Endothelial cell of umbilical vein (primary cell): Measurements from ENCODE around the gene GPS1. TPM values are rescaled to one million over a fixed set of nuclear protein-coding genes. Genes with fewer than 3 reads are reported as not detected.

ENCODE experiments used
- BruUV-seq: library from RNA; stranded (reverse); fragments of 400-500 nt; replicated peaks from 2 replicates; lab custom pipeline; 2021; lab: Mats Ljungman, UMichigan
- CTCF ChIA-PET: fragments of 300-600, 350-600 bp; sonication (Branson Sonifier 250); formaldehyde crosslinking; loops from one replicate; lab custom pipeline; 2021; ENCODE audit warnings: antibody characterized with exemption, inconsistent platforms; lab: Charles Lee
- POLR2A ChIA-PET: fragments of 300-600, 350-600 bp; sonication (Branson Sonifier 250); formaldehyde crosslinking; loops from one replicate; lab custom pipeline; 2021; ENCODE audit warnings: antibody characterized with exemption, inconsistent platforms; lab: Charles Lee
- DNase-seq: peaks from one replicate; pipeline ENCODE4 v3.0.0-alpha.2; 2011; ENCODE audit warnings: low read depth, low spot score
- FAIRE-seq: peaks from 2 replicates; lab custom pipeline; 2011; peaks lifted over from hg19 to GRCh38; lab: Jason Lieb, UNC
- H2AFZ ChIP-seq: 2 replicates; pipeline ENCODE4 v1.6.0; 2012; ENCODE audit warnings: low read depth, low read length, control low read depth, inconsistent platforms
- H3K27ac ChIP-seq: 2 replicates; pipeline ENCODE4 v1.5.1; 2011; ENCODE audit warnings: low read depth, mild to moderate bottlenecking, control low read depth, low read length, moderate library complexity; ENCODE audit not compliant: insufficient read depth
- H3K27me3 ChIP-seq, 2 experiments: 2 replicates each; pipeline versions ENCODE4 v1.6.0 to v1.6.1; 2011; ENCODE audit warnings: low read length in 2 of 2, mixed read lengths in 1 of 2; ENCODE audit not compliant: control insufficient read depth in 2 of 2, insufficient read depth in 2 of 2
- H3K36me3 ChIP-seq, 2 experiments: 2 replicates in 1 of 2; 3 replicates in 1 of 2; pipeline ENCODE4 v1.5.1; 2011; ENCODE audit warnings: low read length in 2 of 2, mild to moderate bottlenecking in 1 of 2, moderate library complexity in 1 of 2; ENCODE audit not compliant: control insufficient read depth in 2 of 2, insufficient read depth in 2 of 2; ENCODE audit errors: extremely low read depth in 1 of 2
- H3K4me1 ChIP-seq: 3 replicates; pipeline ENCODE4 v1.5.1; 2011; ENCODE audit warnings: mild to moderate bottlenecking, low read length; ENCODE audit not compliant: control insufficient read depth, insufficient read depth; ENCODE audit errors: extremely low read depth
- H3K4me2 ChIP-seq: 2 replicates; pipeline ENCODE4 v1.6.1; 2011; ENCODE audit warnings: low read length, control low read depth, mixed read lengths; ENCODE audit not compliant: insufficient read depth
- H3K4me3 ChIP-seq, 3 experiments: fragments of 200-600 bp in 1 of 3; sonication (generic), shearing (Covaris generic) in 1 of 3; replicated peaks in 1 of 3; 2 replicates each; pipeline ENCODE4 v1.5.1; 2011 to 2016; ENCODE audit warnings: control low read depth in 3 of 3, low read length in 3 of 3, mild to moderate bottlenecking in 2 of 3, inconsistent platforms in 1 of 3, low read depth in 1 of 3, moderate library complexity in 1 of 3; ENCODE audit not compliant: insufficient read depth in 1 of 3
- H3K79me2 ChIP-seq: 2 replicates; pipeline ENCODE4 v1.6.0; 2012; ENCODE audit warnings: low read length, inconsistent platforms; ENCODE audit not compliant: control insufficient read depth, insufficient read depth
- H3K9ac ChIP-seq: replicated peaks from 2 replicates; pipeline ENCODE3; 2011; ENCODE audit warnings: low read length, control low read depth; ENCODE audit not compliant: insufficient read depth; ENCODE audit errors: extremely low read depth
- H3K9me1 ChIP-seq: replicated peaks from 3 replicates; pipeline ENCODE4 v1.6.0; 2011; ENCODE audit warnings: mild to moderate bottlenecking, low read length; ENCODE audit not compliant: control insufficient read depth, insufficient read depth; ENCODE audit errors: extremely low read depth
- H3K9me3 ChIP-seq: replicated peaks from 2 replicates; pipeline ENCODE4 v1.5.1; 2012; ENCODE audit warnings: low read length, inconsistent platforms; ENCODE audit not compliant: control insufficient read depth, insufficient read depth
- H4K20me1 ChIP-seq: replicated peaks from 2 replicates; pipeline ENCODE3; 2011; ENCODE audit warnings: mild to moderate bottlenecking, low read length; ENCODE audit not compliant: control insufficient read depth, insufficient read depth; ENCODE audit errors: extremely low read depth
- EZH2 ChIP-seq: IDR thresholded peaks from 2 replicates; pipeline ENCODE4 v1.6.1; 2012; ENCODE audit warnings: borderline replicate concordance, low read depth, mild to moderate bottlenecking, moderate library complexity, low read length, inconsistent platforms; ENCODE audit not compliant: severe bottlenecking
- FOS ChIP-seq: IDR thresholded peaks from 2 replicates; pipeline ENCODE4 v1.6.1; 2011; ENCODE audit warnings: mild to moderate bottlenecking, low read length, moderate library complexity, borderline replicate concordance; ENCODE audit not compliant: insufficient read depth
- GATA2 ChIP-seq: IDR thresholded peaks from 2 replicates; pipeline ENCODE4 v1.7.0; 2011; ENCODE audit warnings: low read depth, mild to moderate bottlenecking, moderate library complexity, mixed read lengths, low read length; ENCODE audit not compliant: insufficient read length, insufficient read depth
- JUN ChIP-seq: IDR thresholded peaks from 2 replicates; pipeline ENCODE4 v1.6.1; 2011; ENCODE audit warnings: borderline replicate concordance, low read depth; ENCODE audit not compliant: insufficient read length, insufficient read depth
- MAX ChIP-seq: IDR thresholded peaks from 2 replicates; pipeline ENCODE4 v1.6.1; 2011; ENCODE audit not compliant: insufficient read depth, insufficient read length
- MYC ChIP-seq: IDR thresholded peaks from one replicate; pipeline ENCODE4 v1.6.1; 2011; ENCODE audit warnings: mild to moderate bottlenecking, low read depth, low read length
- POLR2A ChIP-seq: IDR thresholded peaks from 2 replicates; pipeline ENCODE4 v1.6.1; 2012; ENCODE audit warnings: low read depth, mild to moderate bottlenecking, control low read depth, low read length
- POLR2AphosphoS5 ChIP-seq: IDR thresholded peaks from 2 replicates; pipeline ENCODE4 v1.6.1; 2012; ENCODE audit warnings: low read depth, mild to moderate bottlenecking, control low read depth, low read length, moderate library complexity; ENCODE audit not compliant: insufficient read depth
- dilution Hi-C: fragments of 300-500 bp; cut with MboI; formaldehyde crosslinking; loops from one replicate; pipeline ENCODE4 v1.15.0; 2019; ENCODE audit warnings: low sequenced_read_pairs; ENCODE audit not compliant: extremely low pct_ligation_motif_present
- intact Hi-C: fragments of 100-400 bp; cut with micrococcal nuclease; formaldehyde crosslinking; loops from one replicate; pipeline ENCODE4 v1.10.0; 2022
- polyA plus RNA-seq, 4 experiments: library from polyadenylated mRNA; depleted of rRNA in 3 of 4; stranded (reverse) in 3 of 4; unstranded in 1 of 4; fragments of >200 nt; gene quantifications; 2 replicates each; pipeline versions ENCODE4 v1.2.1 to v1.2.3, GENCODE V29; 2011 to 2012; ENCODE audit warnings: missing spikeins in 1 of 4
- total RNA-seq: library from RNA; stranded (reverse); gene quantifications from 2 replicates; pipeline ENCODE4 v1.2.3, GENCODE V29; 2021
- TF ChIP-seq, protein P1 (sequence below), 2 donors: IDR thresholded peaks; 1 replicate in 1 of 2; 2 replicates in 1 of 2; pipeline ENCODE4 v1.5.1; 2011; ENCODE audit warnings: low read length in 2 of 2, mild to moderate bottlenecking in 2 of 2, moderate library complexity in 2 of 2, control low read depth in 1 of 2, inconsistent platforms in 1 of 2, low read depth in 1 of 2; ENCODE audit not compliant: insufficient read depth in 1 of 2; ENCODE audit errors: extremely low read depth in 1 of 2

The GPS1 gene
- total and polyA plus RNA-seq, 2 donors (not counting 3 experiments of a cell fraction or from before 2014, with no cell fraction given), result 116 to 178 TPM

GRCh38 chr17:82014971-82015310, 36.8 kb upstream of the GPS1 start:
- Histone ChIP-seq H3K9me1 (no peaks in the 10 kb centered on the region), H3K36me3 (no peaks in the 10 kb centered on the region), H3K9ac (no peak overlapping the region), H3K9me3 (no peaks in the 10 kb centered on the region), H2AFZ (no peak overlapping the region), H3K27ac (no peak overlapping the region), H4K20me1 (no peaks in the 10 kb centered on the region), H3K4me1 (no peaks in the 10 kb centered on the region), H3K4me2 (no peak overlapping the region), H3K4me3 (no peak overlapping the region), H3K27me3 (no peaks in the 10 kb centered on the region), H3K79me2 (no peaks in the 10 kb centered on the region)
- DNase-seq (no peak), FAIRE-seq (no peak)
- BruUV-seq, result no TSS peak
- POLR2A ChIA-PET, result no interaction called here
- intact Hi-C loops, result no loop called here
- TF ChIP-seq FOS, result no peak
- TF ChIP-seq GATA2, result no peak
- no peak for TF ChIP-seq POLR2AphosphoS5
- dilution Hi-C loops, result no loop called here
- CTCF ChIA-PET, result no interaction called here

DNA sequence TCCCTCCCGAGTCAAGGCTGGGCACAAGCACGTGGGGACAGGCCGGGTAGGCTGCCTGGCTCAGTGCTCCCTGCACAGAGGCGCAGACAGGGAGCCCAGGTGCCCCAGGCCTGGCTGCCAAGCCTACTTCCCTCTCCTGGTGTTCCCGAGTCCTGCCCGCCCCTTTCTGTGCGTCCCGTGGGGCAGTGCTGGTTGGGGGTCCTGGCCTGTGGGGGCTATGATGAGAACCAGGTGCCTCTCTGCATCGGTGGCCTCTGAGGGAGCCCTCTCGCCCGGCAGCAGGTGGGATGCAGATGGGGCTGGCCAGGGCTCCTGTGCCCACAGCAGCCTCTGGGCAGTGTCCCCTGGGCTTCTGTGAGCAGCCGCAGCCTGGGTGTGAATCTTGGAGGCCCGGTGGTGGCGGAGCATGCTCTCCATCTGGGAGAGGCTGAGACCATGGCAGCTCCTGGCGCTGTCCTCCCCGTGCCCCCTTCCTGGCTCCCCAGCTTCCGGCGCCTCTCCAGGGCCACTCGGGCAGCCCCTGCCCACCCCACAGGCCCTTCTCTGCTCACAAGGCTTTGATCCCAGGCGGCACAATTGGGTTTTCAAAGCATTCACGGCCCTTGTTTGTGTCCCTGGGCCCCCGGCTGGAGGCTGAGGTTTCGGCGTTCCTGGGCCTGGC, 36.3 kb upstream of the GPS1 start:
- H2AFZ ChIP-seq, result no peak overlapping the region
- POLR2A ChIA-PET, result no interaction called here
- H3K36me3 ChIP-seq, result no peaks in the 10 kb centered on the region
- H3K4me3 ChIP-seq, result no peak overlapping the region
- H3K9me1 ChIP-seq, result no peaks in the 10 kb centered on the region
- no peak overlapping the region for H3K9ac ChIP-seq
- no peaks in the 10 kb centered on the region for H3K27me3 ChIP-seq
- BruUV-seq, result no TSS peak
- H3K4me2 ChIP-seq, result no peak overlapping the region
- CTCF ChIA-PET, result interaction anchor here (2.6 to 9.1 kb wide), 2 partner anchors 12 to 55 kb away, joined by 8 to 345 read pairs; partner anchors contain the start of gene NOTUM
- no peaks in the 10 kb centered on the region for H3K4me1 ChIP-seq
- H3K9me3 ChIP-seq, result no peaks in the 10 kb centered on the region
- no peaks in the 10 kb centered on the region for H3K79me2 ChIP-seq
- no peaks in the 10 kb centered on the region for H4K20me1 ChIP-seq
- FAIRE-seq (no peak), DNase-seq (no peak)
- no peak for TF ChIP-seq POLR2A
- no peak for TF ChIP-seq EZH2
- TF ChIP-seq FOS, result no peak
- no peak for TF ChIP-seq MYC
- TF ChIP-seq POLR2AphosphoS5, result no peak
- TF ChIP-seq GATA2, result no peak
- no peak for TF ChIP-seq JUN
- TF ChIP-seq, protein P1, sequence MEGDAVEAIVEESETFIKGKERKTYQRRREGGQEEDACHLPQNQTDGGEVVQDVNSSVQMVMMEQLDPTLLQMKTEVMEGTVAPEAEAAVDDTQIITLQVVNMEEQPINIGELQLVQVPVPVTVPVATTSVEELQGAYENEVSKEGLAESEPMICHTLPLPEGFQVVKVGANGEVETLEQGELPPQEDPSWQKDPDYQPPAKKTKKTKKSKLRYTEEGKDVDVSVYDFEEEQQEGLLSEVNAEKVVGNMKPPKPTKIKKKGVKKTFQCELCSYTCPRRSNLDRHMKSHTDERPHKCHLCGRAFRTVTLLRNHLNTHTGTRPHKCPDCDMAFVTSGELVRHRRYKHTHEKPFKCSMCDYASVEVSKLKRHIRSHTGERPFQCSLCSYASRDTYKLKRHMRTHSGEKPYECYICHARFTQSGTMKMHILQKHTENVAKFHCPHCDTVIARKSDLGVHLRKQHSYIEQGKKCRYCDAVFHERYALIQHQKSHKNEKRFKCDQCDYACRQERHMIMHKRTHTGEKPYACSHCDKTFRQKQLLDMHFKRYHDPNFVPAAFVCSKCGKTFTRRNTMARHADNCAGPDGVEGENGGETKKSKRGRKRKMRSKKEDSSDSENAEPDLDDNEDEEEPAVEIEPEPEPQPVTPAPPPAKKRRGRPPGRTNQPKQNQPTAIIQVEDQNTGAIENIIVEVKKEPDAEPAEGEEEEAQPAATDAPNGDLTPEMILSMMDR (IDR thresholded peaks at IDR 0.05; ENCODE audit: extremely low read depth in 1 of 2, insufficient read depth in 1 of 2, low read depth in 1 of 2, low read length in 2 of 2), result no peak
- no peak for TF ChIP-seq MAX
- H3K27ac ChIP-seq, result no peak overlapping the region
- dilution Hi-C loops, result no loop called here
- intact Hi-C loops, result no loop called here
